Head of caudate nucleus (tissue), 42 donors: ENCODE results near the gene SCYL3.
"Not testable (repeated sequence)": the region's sequence is repeated elsewhere in the genome, so short reads cannot be mapped to it uniquely, and the experiment has no call there.

Experiments
- DNase-seq, 42 donors: peaks; one replicate each; pipeline versions ENCODE4 v3.0.0 to v3.0.0-alpha.2; 2020 to 2021; ENCODE audit warnings: mixed read lengths in 7 of 42
- intact Hi-C: fragments of 100-400 bp; cut with DNase I; formaldehyde crosslinking; loops from one replicate; pipeline ENCODE4 v1.15.0; 2022

SCYL3 gene

DNA sequence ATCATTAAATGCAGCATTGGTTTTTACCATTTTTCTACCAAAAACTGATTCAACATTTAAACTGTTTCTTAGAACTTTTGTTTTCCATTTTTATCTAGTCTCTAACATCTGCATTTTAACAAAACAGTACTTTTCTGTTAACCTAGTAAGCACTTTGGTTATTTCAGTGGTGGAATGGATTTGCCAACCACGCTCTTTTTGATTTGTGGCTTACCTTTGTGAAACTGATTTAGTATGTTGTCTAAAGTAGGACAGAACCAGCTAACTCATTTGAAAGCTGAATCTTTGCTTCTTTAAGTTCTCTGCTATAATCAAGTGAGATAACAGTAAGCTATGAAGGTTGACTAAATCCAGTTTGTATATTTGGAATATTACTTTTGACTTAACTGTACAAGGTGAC is 57.5 kb downstream of the SCYL3 start:
- intact Hi-C loops, result no loop called here
- no peak for DNase-seq

- intact Hi-C loops, result no loop called here
- no peak for DNase-seq
Observed at GRCh38 chr1:169835647-169836046, 58.0 kb downstream of the SCYL3 start.

DNA sequence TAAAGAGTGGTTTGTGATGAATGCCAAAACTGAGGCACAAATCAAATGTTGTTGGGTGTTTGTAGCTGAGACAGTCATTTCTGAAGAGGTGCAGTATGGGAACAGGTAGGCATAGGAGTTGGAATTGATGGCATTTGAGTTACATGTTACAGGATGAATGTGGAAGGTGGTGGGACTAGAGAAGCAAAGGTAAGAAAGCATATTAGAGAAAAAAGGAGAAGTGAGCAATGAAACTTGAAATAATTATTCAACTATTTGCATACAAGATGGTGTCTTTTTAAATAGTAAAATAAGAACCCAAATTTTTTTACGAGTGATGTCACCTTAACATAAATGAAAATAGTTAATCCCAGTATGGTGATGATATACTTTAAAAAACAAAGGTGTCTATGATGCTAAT is 58.8 kb downstream of the SCYL3 start:
- no peak for DNase-seq
- intact Hi-C loops, result no loop called here

- intact Hi-C loops, result no loop called here
- DNase-seq, result no peak
Observed at GRCh38 chr1:169833179-169833901, 60.4 kb downstream of the SCYL3 start.

- intact Hi-C loops, result no loop called here
- DNase-seq, result no peak
Observed at GRCh38 chr1:169829671-169830070, 64.0 kb downstream of the SCYL3 start.

DNA sequence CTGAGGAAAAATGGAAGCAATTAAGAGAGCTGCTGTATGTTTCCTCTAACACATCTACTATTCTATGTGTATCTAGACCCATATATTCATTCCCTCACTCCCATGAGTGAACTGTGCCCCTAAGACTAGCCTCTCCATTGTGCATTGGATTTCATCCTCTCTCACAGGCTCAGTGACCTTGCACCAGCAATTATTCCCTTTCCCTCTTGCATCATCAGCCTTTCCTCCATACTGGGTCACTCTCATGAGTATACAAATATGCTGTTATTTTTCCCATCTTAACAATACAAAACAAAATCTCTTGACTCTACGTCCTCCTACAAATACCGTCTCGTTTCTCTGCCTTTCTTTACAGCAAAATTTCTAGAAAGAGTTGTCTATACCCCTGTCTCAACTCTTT is 69.5 kb downstream of the SCYL3 start:
- intact Hi-C loops, result no loop called here
- no peak for DNase-seq

DNA sequence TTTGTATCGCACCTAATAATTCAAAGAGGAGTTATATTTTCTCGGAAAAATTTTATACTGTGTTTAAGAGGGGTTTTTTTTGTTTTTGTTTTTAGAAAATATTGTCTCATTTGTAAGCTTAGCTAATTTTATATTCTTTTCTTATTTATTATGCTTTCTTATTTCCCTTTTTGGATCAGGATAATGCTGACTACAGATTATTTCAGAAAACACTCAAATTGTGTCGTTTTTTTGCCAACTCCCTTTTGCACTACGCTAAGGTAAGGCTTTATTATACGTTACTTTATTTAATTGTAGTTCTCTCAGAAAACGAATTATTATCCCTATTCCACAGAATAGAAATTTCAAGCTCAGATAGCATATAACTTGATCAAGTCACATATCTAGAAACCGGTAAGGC is 72.2 kb downstream of the SCYL3 start:
- no peak for DNase-seq
- intact Hi-C loops, result no loop called here

DNA sequence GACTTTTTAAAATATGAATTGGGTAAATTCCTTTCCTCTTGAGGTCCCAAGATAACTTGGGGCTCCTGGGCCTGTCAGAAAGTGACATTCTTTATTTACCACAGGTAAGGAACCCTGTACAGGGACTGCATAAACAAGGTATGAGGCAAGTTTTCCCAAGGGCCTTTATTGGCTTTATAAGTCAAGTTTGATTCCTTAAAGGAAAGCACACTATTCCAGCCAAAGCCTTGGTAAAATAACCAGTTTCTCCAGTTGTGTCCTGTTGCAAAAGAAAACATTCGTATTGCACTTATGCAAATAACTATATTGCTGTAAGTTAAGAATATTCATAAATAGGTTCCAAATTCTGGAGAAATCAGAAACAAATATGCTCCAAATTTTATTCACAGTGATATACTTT is 77.1 kb downstream of the SCYL3 start:
- DNase-seq, result no peak
- intact Hi-C loops, result no loop called here

- intact Hi-C loops, result no loop called here
- DNase-seq, result no peak
Observed at GRCh38 chr1:169814265-169814664, 79.4 kb downstream of the SCYL3 start.

GRCh38 chr1:169812131-169812530 is 81.6 kb downstream of the SCYL3 start:
- DNase-seq, result no peak
- intact Hi-C loops, result no loop called here

DNA sequence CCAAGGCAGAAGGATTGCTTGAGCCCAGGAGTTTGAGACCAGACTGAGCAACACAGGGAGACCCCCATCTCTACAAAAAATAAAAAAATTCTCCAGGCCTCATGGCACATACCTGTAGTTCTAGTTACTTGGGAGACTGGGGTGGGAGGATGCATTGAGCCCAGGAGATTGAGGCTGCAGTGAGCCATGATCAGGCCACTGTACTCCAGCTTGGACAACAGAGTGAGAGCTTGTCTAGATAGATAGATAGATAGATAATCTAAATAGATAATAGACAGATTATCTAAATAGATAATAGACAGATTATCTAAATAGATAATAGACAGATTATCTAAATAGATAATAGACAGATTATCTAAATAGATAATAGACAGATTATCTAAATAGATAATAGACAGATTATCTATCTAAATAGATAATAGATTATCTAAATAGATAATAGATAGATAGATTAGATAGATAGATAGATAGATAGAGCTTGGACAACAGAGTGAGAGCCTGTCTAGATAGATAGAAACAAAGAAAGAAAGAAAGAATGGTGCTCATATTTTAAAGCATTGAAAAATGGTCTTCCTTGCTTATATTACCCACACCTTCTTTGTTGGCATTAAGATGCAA is 82.2 kb downstream of the SCYL3 start:
- DNase-seq, intact Hi-C loops: not testable (repeated sequence)

DNA sequence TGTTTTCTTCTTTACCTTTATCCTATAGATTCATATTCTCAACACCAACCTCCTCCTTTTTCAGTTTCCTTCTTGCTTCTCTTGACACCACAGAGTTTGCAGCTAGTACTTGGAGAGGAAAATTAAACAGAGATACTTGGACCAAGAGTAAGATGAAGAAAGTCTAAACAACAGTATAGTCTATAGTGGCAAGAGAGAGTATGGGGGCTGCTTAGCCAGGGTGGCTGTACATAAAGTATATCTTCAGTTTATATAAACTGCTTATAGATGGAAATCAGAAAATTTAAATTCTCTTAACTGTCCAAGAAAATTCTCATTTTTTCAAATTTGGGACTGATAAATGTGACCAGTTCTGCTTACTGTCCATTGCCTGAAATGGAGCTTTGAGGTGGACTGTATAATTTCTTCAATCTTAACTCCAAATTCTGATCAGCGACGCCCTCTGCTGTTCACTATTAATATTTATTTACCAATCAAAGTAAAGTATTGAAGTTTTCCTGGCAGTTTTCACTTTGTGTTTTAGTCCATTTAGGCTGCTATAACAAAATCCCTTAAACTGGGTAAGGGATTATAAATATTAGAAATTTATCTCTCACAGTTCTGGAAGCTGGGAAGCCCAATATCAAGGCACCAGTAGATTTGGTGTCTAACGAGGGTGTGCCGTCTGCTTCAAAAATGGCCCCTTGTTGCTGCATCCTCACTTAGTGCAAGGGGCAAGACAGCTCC is 84.2 kb downstream of the SCYL3 start:
- DNase-seq, result peak in 17 of 42 donors; percentile 7 to 66 (median 28)
- intact Hi-C loops, result no loop called here

DNA sequence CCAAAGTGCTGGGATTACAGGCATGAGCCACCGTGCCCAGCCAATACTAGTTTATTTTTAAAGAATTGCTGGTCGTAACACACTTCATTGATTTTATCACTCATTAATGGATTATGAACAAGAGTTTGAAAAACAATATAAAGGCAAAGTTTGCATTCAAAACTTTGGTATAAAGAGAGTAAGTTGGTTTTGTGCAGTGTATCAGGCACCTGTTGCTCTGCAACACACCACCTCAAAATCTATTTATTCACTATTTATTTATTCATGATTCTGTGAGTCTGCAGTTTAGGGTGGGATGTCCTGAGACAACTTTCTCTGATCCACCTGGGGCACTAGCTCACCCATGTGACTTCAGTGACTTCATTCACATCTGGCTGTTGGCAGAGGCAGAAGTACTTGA is 88.8 kb downstream of the SCYL3 start:
- intact Hi-C loops, result no loop called here
- DNase-seq, result no peak

GRCh38 chr1:169802888-169803287 is 90.8 kb downstream of the SCYL3 start:
- DNase-seq, result no peak

More at GRCh38 chr1:169802888-169803287, 90.8 kb downstream of the SCYL3 start:
- intact Hi-C loops, result no loop called here
